Prostate gland (tissue), 2 donors: ENCODE data around the gene RNF123.

ENCODE experiments used
- CTCF ChIP-seq, 4 experiments: fragments of 200-600 bp in 2 of 4; fragments of 450-650 bp in 2 of 4; sonication (generic) in 2 of 4; IDR thresholded peaks; 1 replicate in 3 of 4; 2 replicates in 1 of 4; pipeline ENCODE4 v1.5.1; 2016 to 2019; ENCODE audit warnings: antibody characterized with exemption in 4 of 4, mild to moderate bottlenecking in 2 of 4, moderate library complexity in 2 of 4
- POLR2AphosphoS5 ChIP-seq: sonication (generic); formaldehyde crosslinking; IDR thresholded peaks from one replicate; pipeline ENCODE4 v1.6.1; 2017; ENCODE audit warnings: antibody characterized with exemption

GRCh38 chr3:49668861-49669260, 20.5 kb upstream of the RNF123 start:
- TF ChIP-seq CTCF (IDR thresholded peaks at IDR 0.05) (no peak), POLR2AphosphoS5 (no peak)
